ENCODE results near the gene CREB5.
A peak's percentile ranks its signal among the peaks of the same experiment; 100 is the strongest.

Gene CREB5

DNA sequence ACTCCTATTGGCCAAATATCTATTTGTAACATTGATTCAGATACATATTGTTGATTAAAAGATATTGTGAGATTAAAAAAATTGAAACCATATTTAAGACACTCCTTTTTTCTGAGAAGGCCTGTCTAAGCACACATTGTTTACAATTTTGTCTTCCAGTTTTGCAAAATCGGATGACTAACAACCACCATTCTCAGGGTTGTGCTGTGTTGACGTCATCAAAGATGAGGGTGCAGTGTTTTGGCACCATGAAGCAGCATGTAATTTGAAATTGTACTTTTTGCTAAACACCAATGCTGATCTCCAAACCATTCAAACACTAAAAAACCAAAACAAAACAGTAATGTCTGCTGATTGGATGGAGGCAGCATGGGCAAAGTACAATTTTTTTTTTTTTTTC lies 7.4 kb downstream of the CREB5 start:
- WGBS: 94% methylated on average over 2 of the region's 2 CpGs
- H3K27me3 ChIP-seq (ENCODE audit: insufficient read depth, low read length): no peaks in the 10 kb centered on the region

DNA sequence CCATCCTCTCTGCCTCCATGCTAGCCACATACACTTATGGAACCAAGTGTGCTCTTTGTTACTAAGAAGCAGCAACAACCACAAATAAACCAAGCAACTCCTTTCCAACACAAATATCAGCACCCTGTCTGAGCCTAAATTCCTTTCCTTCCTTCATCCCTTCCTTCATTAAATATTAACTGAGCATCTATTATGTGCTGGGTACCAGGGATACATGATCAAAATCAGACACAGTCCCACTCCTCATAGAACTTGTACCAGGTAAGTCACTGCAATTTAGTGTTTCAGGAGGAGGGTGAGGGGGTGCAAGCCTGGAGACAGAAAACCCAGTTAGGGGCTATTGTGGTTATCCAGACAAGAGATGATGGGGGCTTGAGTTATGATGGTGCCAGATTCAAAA lies 10.8 kb downstream of the CREB5 start:
- no peak overlapping the region for H3K4me3 ChIP-seq (ENCODE audit: low read length)
- no peaks in the 10 kb centered on the region for H3K36me3 ChIP-seq (ENCODE audit: insufficient read depth, low read length)
- H3K9ac ChIP-seq (ENCODE audit: low read depth, low read length): no peak overlapping the region
- H3K27me3 ChIP-seq (ENCODE audit: insufficient read depth, low read length): no peaks in the 10 kb centered on the region
- no peak overlapping the region for H3K27ac ChIP-seq (ENCODE audit: low read depth, low read length)
- no peaks in the 10 kb centered on the region for H3K4me1 ChIP-seq (ENCODE audit: insufficient read depth, low read length)
- H3K9me3 ChIP-seq (ENCODE audit: insufficient read depth, low read depth, low read length): no peaks in the 10 kb centered on the region

More for the DNA sequence above, 7.4 kb downstream of the CREB5 start:
- Histone ChIP-seq H3K9me3 (ENCODE audit: insufficient read depth, low read depth, low read length) (no peaks in the 10 kb centered on the region), H3K9ac (ENCODE audit: low read depth, low read length) (no peak overlapping the region), H3K4me1 (ENCODE audit: insufficient read depth, low read length) (no peaks in the 10 kb centered on the region), H3K27ac (ENCODE audit: low read depth, low read length) (no peak overlapping the region), H3K4me3 (ENCODE audit: low read length) (no peak overlapping the region), H3K36me3 (ENCODE audit: insufficient read depth, low read length) (no peaks in the 10 kb centered on the region)

DNA sequence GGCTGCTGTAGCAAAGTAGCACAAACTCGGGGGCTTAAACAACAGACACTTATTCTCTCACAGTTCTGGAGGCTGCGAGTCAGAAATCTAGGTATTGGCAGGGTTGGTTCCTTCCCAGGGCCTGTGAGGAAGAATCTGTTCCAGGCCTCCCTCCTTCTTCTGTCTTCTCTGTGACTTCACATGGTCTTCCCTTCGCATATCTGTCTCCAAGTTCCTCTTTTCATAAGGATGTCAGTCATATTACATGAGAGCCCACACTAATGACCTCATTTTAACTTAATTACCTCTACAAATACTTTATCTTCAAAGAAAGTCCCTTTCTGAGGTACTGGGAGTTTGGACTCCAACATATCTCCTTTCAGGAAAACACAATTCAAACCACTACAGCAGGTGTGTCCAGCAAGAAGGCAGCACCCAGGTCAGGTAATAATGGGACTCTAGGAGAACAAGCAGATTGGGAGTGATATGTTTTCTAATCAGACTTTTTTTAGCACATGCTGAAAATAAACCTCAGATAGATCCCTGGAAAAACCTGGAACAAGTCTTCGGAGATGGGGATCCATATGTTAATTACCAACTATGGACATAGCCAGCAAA lies 11.7 kb downstream of the CREB5 start:
- 94% methylated on average over 4 of the region's 4 CpGs for WGBS
- no peak overlapping the region for H3K4me3 ChIP-seq (ENCODE audit: low read length)
- no peaks in the 10 kb centered on the region for H3K9me3 ChIP-seq (ENCODE audit: insufficient read depth, low read depth, low read length)

DNA sequence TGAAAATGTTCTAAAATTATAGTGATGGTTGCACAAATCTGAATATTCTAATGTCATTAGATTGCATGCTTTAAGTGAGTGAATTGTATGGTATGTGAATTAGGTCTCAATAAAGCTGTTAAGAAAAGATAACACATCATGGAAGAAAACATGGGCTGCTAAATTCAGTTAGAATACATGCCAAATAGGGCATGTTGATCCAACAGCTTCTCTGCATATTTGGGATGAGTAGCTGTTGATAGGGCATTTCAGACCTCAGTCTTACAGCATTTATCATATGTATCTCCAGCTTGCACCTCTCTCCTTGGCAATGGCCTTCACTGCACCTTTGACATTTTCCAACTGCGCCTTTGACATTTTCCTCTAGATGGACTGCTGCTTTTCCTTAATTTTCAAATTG lies 13.2 kb downstream of the CREB5 start:
- Histone ChIP-seq H3K27me3 (ENCODE audit: insufficient read depth, low read length) (no peaks in the 10 kb centered on the region), H3K9ac (ENCODE audit: low read depth, low read length) (no peak overlapping the region), H3K36me3 (ENCODE audit: insufficient read depth, low read length) (no peaks in the 10 kb centered on the region), H3K27ac (ENCODE audit: low read depth, low read length) (no peak overlapping the region), H3K4me3 (ENCODE audit: low read length) (no peak overlapping the region), H3K4me1 (ENCODE audit: insufficient read depth, low read length) (peaks cover 12% of the 10 kb centered on the region), H3K9me3 (ENCODE audit: insufficient read depth, low read depth, low read length) (no peaks in the 10 kb centered on the region)
- 95% methylated on average over 1 of the region's 1 CpG for WGBS

More for the DNA sequence above, 11.7 kb downstream of the CREB5 start:
- no peak overlapping the region for H3K9ac ChIP-seq (ENCODE audit: low read depth, low read length)
- no peaks in the 10 kb centered on the region for H3K4me1 ChIP-seq (ENCODE audit: insufficient read depth, low read length)
- H3K27ac ChIP-seq (ENCODE audit: low read depth, low read length): no peak overlapping the region
- no peaks in the 10 kb centered on the region for H3K36me3 ChIP-seq (ENCODE audit: insufficient read depth, low read length)
- no peaks in the 10 kb centered on the region for H3K27me3 ChIP-seq (ENCODE audit: insufficient read depth, low read length)

DNA sequence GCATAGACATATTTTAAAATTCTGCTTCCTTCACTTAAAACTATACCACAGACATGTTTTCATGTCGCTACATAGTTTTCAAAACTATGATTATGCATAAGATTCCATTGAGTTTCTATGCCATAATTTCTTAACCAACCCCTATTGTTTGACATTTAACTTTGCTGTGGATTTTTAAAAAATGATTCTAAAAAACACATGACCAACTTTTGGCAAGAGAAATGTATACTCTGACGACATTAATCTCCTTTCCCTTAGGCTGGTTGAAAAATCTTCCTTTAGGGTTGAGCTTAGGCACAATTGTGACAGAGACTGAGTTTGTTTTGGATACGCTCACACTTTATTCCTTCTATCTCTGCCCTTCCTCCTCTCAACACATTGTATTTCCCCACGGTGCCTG lies 14.9 kb downstream of the CREB5 start:
- no peak overlapping the region for H3K4me3 ChIP-seq (ENCODE audit: low read length)
- peaks cover 12% of the 10 kb centered on the region for H3K4me1 ChIP-seq (ENCODE audit: insufficient read depth, low read length)
- no peaks in the 10 kb centered on the region for H3K36me3 ChIP-seq (ENCODE audit: insufficient read depth, low read length)
- 88% methylated on average over 3 of the region's 4 CpGs for WGBS
- no peak overlapping the region for H3K27ac ChIP-seq (ENCODE audit: low read depth, low read length)
- H3K27me3 ChIP-seq (ENCODE audit: insufficient read depth, low read length): no peaks in the 10 kb centered on the region
- no peak overlapping the region for H3K9ac ChIP-seq (ENCODE audit: low read depth, low read length)
- no peaks in the 10 kb centered on the region for H3K9me3 ChIP-seq (ENCODE audit: insufficient read depth, low read depth, low read length)

DNA sequence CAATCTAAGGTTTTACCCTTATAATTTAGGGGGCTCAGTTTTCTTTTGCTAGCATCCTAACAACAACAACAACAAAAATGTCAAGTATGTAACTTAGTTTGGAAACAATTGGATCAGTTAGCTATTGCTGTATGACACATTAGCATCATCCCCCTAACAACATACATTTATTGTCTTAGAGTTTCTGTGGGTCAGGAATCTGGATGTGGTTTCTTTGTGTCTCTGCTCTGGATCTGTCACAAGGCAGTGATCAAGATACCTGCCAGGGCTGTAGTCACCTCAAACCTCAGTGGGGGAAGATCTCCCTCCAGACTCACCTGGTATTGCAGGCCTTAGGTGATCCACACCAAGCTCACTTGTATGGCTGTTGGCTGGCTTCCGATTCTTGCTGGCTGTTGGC lies 18.3 kb downstream of the CREB5 start:
- Histone ChIP-seq H3K4me1 (ENCODE audit: insufficient read depth, low read length) (peaks cover 37% of the 10 kb centered on the region), H3K4me3 (ENCODE audit: low read length) (no peak overlapping the region), H3K27me3 (ENCODE audit: insufficient read depth, low read length) (no peaks in the 10 kb centered on the region), H3K36me3 (ENCODE audit: insufficient read depth, low read length) (no peaks in the 10 kb centered on the region), H3K9ac (ENCODE audit: low read depth, low read length) (no peak overlapping the region), H3K9me3 (ENCODE audit: insufficient read depth, low read depth, low read length) (no peaks in the 10 kb centered on the region), H3K27ac (ENCODE audit: low read depth, low read length) (no peak overlapping the region)
- WGBS: 93% methylated on average over 1 of the region's 1 CpG

DNA sequence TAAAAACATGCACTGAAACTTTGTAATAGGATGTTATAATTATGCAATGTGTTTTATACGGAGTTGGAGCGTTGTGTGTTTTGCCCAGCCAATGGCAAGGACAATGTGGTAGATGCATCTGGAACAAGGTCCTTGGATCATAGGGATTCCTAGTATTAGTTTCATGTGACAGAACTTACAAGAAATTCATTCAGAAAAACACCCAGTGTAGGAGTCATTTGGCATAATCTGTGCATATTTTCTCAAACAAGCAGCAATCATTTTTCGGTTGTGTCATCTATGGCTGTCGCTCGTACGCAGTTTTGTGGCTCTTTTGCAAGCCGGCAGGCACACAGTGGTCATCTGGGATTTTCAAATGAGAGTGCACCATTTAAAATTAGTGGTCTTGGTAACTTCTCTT lies 19.8 kb downstream of the CREB5 start:
- H3K4me1 ChIP-seq (ENCODE audit: insufficient read depth, low read length): peaks cover 41% of the 10 kb centered on the region
- no peak overlapping the region for H3K27ac ChIP-seq (ENCODE audit: low read depth, low read length)
- H3K9ac ChIP-seq (ENCODE audit: low read depth, low read length): no peak overlapping the region
- no peak overlapping the region for H3K4me3 ChIP-seq (ENCODE audit: low read length)
- H3K9me3 ChIP-seq (ENCODE audit: insufficient read depth, low read depth, low read length): no peaks in the 10 kb centered on the region
- 93% methylated on average over 7 of the region's 7 CpGs for WGBS
- no peaks in the 10 kb centered on the region for H3K27me3 ChIP-seq (ENCODE audit: insufficient read depth, low read length)
- H3K36me3 ChIP-seq (ENCODE audit: insufficient read depth, low read length): no peaks in the 10 kb centered on the region

DNA sequence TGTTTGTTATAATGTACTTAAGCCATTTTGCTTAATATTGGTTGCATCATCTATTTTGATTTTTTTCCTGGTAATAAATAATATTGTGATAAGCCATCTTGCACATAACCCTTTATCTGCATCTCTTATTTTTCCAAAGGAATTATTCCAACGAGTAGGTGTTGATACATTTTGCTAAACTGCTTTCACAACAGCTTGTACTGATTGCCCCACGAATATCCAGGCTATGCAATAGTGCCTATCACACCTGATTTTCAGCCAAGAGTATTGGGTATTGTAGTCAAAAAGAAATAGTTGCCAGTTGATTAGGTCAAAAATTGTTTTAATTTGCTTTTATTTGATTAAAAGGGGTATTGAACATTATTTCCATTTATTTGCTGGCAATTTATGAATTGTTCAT lies 20.7 kb downstream of the CREB5 start:
- peaks cover 48% of the 10 kb centered on the region for H3K4me1 ChIP-seq (ENCODE audit: insufficient read depth, low read length)
- H3K9ac ChIP-seq (ENCODE audit: low read depth, low read length): no peak overlapping the region
- WGBS: 92% methylated on average over 2 of the region's 2 CpGs
- H3K4me3 ChIP-seq (ENCODE audit: low read length): no peak overlapping the region
- 0 out of 2 replicates have a peak overlapping the region, but pooled peaks have one; percentile 10 for H3K27ac ChIP-seq (ENCODE audit: low read depth, low read length)
- H3K27me3 ChIP-seq (ENCODE audit: insufficient read depth, low read length): no peaks in the 10 kb centered on the region
- H3K9me3 ChIP-seq (ENCODE audit: insufficient read depth, low read depth, low read length): no peaks in the 10 kb centered on the region
- H3K36me3 ChIP-seq (ENCODE audit: insufficient read depth, low read length): no peaks in the 10 kb centered on the region

DNA sequence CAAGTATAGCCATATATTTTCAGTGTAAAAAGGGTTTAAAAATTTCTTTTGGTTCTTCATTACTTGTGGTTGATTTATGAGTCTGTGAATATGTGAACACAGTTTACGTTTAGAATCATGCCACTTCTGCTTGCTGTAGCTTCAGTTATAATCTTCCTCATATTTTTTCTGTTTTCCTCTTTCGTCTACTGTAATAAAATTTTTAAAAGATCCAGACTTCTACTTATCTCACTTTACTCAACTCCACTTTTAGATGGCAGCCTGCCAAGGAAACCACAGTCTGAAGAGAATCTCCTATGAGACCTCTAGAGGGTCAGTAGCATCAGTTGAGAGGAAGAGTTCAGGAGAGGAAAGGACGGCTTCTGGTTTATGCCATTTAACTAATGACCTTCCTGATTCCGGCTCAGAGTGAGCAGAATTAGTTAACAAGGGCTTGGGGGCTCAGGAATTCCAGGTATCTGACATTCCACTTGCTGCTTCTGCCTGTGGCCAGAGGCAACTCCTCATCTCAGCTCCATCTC lies 21.4 kb downstream of the CREB5 start:
- 55% methylated on average over 4 of the region's 4 CpGs for WGBS
- Histone ChIP-seq H3K27ac (ENCODE audit: low read depth, low read length) (peak overlapping the region; percentile 10; the same call in 1 of the 2 replicates), H3K9ac (ENCODE audit: low read depth, low read length) (no peak overlapping the region)

DNA sequence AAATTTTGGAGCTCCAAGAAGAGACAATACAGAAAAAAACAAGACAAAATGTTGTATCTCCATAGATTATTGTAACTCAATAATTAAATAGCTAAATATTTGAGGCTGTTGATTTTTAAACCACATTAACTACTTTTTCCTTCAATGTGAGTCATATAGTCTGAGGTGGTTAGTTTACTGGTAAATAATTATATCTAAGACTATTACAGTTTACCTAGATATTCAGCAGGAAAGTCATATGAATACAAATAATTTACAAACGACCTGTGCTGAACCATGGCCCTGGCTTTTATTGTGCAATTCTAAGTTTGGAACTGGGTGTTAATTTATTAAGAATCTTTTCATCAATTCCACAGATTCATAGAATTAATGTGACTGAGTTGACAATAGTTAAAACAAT lies 22.2 kb downstream of the CREB5 start:
- 67% methylated on average over 1 of the region's 1 CpG for WGBS
- Histone ChIP-seq H3K36me3 (ENCODE audit: insufficient read depth, low read length) (no peaks in the 10 kb centered on the region), H3K27me3 (ENCODE audit: insufficient read depth, low read length) (no peaks in the 10 kb centered on the region), H3K27ac (ENCODE audit: low read depth, low read length) (no peak overlapping the region), H3K4me1 (ENCODE audit: insufficient read depth, low read length) (peaks cover 47% of the 10 kb centered on the region), H3K4me3 (ENCODE audit: low read length) (no peak overlapping the region), H3K9ac (ENCODE audit: low read depth, low read length) (no peak overlapping the region), H3K9me3 (ENCODE audit: insufficient read depth, low read depth, low read length) (no peaks in the 10 kb centered on the region)

More for the DNA sequence above, 21.4 kb downstream of the CREB5 start:
- Histone ChIP-seq H3K4me1 (ENCODE audit: insufficient read depth, low read length) (peaks cover 50% of the 10 kb centered on the region), H3K36me3 (ENCODE audit: insufficient read depth, low read length) (no peaks in the 10 kb centered on the region), H3K9me3 (ENCODE audit: insufficient read depth, low read depth, low read length) (no peaks in the 10 kb centered on the region), H3K4me3 (ENCODE audit: low read length) (no peak overlapping the region), H3K27me3 (ENCODE audit: insufficient read depth, low read length) (no peaks in the 10 kb centered on the region)

DNA sequence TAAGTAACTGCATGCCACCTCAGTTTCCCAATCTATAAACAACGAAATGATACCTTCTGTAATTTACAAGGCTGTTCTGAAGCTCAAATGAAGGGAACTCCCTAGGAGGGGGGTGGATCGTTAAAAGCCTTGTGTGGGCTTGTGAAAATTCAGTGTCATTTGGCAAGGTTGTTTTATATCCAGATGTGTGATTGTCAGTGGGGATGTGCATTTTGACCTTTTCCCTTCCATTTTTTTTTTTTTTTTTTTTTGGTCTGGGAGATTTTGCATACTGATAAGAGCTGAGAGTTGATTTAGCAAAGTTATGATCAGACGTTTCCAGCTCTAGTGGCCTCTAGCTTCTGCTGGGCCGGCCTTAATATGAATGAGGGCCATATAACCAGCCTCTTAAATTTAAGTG lies 22.8 kb downstream of the CREB5 start:
- H3K36me3 ChIP-seq (ENCODE audit: insufficient read depth, low read length): no peaks in the 10 kb centered on the region
- H3K27me3 ChIP-seq (ENCODE audit: insufficient read depth, low read length): no peaks in the 10 kb centered on the region
- H3K27ac ChIP-seq (ENCODE audit: low read depth, low read length): no peak overlapping the region
- peaks cover 40% of the 10 kb centered on the region for H3K4me1 ChIP-seq (ENCODE audit: insufficient read depth, low read length)
- 70% methylated on average over 4 of the region's 4 CpGs for WGBS
- H3K4me3 ChIP-seq (ENCODE audit: low read length): no peak overlapping the region
- H3K9ac ChIP-seq (ENCODE audit: low read depth, low read length): no peak overlapping the region
- no peaks in the 10 kb centered on the region for H3K9me3 ChIP-seq (ENCODE audit: insufficient read depth, low read depth, low read length)
